KBM-7 (cell line): ENCODE measurements around the gene RMDN2.
A peak's percentile ranks its signal among the peaks of the same experiment; 100 is the strongest.

Experiments
- DNase-seq: peaks from one replicate; pipeline ENCODE4 v3.0.0-alpha.2; 2015
- in situ Hi-C: fragments of 300-500 bp; cut with MboI; formaldehyde crosslinking; loops from 2 replicates; pipeline ENCODE4 v1.14.3; 2020; ENCODE audit warnings: low sequenced_read_pairs, low pct_unique_long_range_greater_than_20kb, mixed read lengths

The RMDN2 gene, protein sequence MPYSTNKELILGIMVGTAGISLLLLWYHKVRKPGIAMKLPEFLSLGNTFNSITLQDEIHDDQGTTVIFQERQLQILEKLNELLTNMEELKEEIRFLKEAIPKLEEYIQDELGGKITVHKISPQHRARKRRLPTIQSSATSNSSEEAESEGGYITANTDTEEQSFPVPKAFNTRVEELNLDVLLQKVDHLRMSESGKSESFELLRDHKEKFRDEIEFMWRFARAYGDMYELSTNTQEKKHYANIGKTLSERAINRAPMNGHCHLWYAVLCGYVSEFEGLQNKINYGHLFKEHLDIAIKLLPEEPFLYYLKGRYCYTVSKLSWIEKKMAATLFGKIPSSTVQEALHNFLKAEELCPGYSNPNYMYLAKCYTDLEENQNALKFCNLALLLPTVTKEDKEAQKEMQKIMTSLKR

GRCh38 chr2:37925063-37925897 is at the start of gene RMDN2:
RMDN2 (plus strand) TSS chr2:37925287; CDS start chr2:37929278, 3,991 bp downstream.
- DNase-seq, result peak; percentile 89
- in situ Hi-C loops, result no loop called here

DNA sequence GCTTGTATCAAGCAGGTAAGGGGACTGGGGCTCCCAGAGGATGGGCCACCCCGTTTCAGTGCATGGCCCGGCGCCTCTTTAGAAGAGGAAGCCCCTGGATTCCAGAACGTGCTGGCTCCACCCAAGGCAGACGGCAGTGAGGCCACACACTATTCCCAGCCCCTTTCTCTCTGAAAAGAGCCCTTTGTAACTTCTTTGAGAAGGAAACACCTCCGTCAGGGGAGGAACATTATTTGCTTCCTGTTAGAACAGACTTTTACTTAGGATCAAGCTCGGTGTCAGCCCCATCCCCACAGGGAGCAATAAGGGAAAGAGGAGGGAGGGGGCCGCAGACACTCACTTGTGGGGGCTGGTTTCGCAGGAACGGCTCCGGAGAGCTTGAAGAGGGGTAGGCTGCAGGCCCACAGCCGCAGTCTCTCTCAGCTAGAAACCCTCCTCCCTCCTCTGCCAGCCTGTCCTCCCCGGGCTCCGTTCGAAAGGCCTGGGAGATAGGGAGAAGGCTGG is 49.6 kb upstream of the RMDN2 start:
- in situ Hi-C loops, result no loop called here
- DNase-seq, result no peak

- DNase-seq, result no peak
- in situ Hi-C loops, result no loop called here
These were observed 48.9 kb upstream of the RMDN2 start for GRCh38 chr2:37876227-37876626.

DNA sequence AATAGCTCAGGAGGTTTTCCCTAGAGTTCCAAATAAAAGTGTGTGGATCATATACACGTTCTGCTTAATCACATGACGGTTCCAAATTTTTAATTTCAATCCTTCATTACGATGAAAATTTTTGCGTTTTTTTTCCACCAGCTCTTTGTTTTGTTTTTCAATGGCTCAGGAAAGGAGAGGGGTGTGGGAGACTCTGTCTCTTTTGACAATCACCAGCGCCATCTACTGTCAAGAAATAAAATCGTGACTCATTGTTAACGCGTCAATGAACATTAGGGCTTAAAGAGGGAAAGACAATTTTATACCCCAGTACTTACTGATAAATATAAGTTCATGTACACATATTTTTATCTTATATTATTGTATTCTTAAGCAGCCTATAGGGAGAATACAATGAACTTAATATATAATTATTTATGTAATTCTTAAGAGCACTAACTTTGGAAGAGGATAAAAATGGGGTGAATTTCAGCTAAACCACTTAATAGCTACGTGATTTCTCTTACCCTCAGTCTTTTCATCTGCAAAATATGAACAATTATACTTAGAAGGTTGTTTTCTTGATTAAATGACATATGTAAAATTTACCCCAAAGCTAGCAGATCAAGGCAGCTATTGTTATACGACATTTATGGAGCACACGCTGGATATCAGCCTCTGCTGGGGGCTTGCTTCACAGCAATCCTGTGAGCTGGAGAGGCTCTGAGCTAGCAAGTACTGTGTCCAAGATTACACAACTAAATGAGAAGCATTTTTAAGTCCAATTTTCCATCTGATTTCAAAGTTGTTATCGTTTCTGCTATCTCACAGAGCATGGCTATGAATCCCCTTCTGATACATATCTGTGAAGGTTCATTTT is 47.4 kb upstream of the RMDN2 start:
- in situ Hi-C loops, result no loop called here
- DNase-seq, result peak; percentile 73

DNA sequence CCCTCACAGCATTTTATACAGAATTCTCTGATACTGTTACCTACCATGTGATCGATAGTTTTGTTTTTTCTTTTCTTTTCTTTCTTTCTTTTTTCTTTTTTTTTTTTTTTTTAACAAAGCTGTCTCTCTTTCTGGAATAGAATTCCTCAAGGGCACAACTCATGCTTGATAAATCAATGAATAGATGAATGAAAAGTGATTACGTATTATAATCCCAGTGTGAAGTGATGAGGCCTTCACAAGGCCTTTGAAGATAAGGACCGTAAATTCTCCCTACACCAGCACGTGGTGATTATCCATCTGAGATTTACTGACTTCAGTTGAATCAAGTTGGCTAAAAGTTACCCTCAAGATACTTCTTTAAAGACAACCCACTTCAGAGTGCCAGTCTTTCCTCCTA is 46.6 kb upstream of the RMDN2 start:
- in situ Hi-C loops, result no loop called here
- no peak for DNase-seq

- in situ Hi-C loops, result no loop called here
- peak; percentile 38 for DNase-seq
These were observed 44.5 kb upstream of the RMDN2 start for GRCh38 chr2:37880551-37880950.

DNA sequence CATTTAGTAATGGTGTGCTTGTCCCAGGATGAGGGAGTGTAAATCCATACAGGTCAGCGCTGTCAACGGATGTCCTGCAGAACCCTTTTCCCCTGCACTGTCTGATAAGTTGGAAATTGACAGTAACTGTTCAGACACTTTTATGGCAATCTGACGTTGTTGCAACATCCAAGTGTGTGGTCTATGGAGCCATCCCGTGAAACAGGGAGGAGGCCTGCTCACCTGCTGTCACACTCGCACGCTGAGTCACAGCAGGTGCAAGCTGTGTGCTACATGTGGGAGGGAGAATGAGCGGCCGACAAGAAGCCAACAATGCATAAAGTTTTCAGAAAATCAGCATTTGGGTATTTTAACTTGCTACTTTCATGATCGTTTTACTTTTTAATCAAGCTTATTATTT is 43.7 kb upstream of the RMDN2 start:
- in situ Hi-C loops, result no loop called here
- no peak for DNase-seq

- in situ Hi-C loops, result no loop called here
- DNase-seq, result no peak
These were observed 43.1 kb upstream of the RMDN2 start for GRCh38 chr2:37882036-37882435.

- no peak for DNase-seq
- in situ Hi-C loops, result no loop called here
These were observed 41.6 kb upstream of the RMDN2 start for GRCh38 chr2:37883518-37883917.

DNA sequence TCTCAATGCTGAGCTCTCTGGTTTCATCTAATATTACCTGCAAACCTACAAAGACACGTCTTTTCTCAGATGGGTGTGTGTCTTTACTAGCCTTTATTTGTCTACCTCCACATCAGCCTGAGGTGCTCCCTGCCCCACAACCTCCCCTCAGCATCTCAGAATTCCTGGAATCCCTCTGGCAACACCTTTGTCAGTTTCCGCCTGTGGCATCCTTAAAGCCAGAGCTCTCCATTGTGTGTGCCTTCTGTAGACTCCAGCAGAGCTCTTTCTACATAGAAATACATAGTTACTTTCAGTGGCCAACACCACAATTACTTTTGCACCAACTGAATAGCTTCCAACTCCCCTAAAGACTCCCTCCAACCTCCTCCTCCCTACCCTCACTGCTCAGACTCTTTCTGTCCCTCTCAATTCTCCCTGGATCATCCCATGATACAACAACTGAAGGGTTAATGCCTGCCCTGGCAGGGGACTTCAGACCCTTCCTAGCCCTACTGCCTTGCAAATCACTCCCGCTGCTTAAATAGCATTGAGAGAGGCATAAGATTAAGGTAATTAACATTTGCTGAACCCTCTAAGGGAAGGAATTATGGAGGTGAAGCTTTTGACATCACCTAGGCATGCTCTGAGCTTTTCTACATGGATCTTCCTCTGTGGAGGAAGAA is 39.6 kb upstream of the RMDN2 start:
- no peak for DNase-seq
- in situ Hi-C loops, result no loop called here

DNA sequence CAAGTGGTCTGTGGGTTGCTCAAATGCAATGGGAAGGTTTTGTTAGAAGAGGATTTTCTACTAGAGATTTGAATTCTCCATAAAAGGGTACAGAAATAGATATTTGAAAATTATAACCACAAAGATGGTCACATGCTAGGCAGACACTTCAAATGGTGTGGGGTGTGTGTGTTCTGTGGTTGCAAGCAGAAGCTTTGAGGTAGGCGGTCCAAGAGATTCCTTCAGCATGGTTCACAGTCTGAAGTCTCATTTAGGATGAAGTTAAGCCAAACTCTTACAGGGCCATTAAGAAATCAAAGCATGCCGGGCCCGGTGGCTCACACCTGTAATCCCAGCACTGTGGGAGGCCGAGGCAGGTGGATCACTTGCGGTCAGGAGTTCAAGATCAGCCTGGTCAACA is 38.3 kb upstream of the RMDN2 start:
- no peak for DNase-seq
- in situ Hi-C loops, result no loop called here

DNA sequence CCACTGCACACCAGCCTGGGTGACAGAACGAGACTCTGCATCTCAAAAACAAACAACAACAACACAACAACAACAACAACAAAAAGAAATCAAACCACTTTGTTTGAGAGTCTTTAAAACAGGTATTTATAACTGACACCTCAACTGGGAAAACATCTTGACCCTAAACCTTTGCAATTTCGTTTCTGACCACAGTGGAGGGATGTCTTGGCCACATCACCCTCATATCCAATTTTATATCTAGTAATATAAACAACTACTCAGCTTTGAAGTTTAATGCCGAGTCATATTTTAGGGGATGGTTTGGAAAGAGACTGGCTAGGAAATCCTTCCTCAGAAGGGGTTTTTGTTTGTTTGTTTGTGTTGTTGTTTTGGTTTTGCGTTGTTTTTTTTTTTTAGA is 37.8 kb upstream of the RMDN2 start:
- no peak for DNase-seq
- in situ Hi-C loops, result no loop called here

DNA sequence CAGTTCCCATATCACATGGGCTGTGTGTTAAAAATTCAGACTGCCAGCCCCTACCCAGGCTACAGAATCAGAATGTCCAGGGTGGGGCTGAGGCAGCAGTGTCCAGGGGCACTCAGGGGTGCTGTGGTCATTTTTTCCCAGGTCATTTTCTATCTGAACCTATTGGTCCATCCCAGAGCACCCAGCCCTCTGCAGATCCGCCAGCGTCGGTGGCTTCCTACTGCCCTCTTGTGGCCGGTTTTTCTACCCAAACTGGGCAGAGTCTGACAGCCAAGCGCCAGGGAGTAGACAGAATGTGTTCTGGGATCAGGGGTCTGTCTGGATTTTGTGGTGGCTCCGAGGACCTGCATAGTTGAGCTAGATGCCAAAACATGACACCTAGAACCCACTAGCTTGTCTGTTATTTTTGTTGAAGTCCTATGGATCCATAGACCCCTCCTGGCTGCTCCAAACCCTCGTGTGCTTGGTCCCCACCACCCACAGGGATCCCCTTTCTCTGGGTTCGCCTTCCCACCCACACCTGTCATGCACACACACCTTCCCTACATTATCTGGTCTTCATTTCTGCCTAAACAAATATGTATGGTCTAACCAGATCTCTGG is 34.1 kb upstream of the RMDN2 start:
- peak; percentile 70 for DNase-seq
- in situ Hi-C loops, result no loop called here

- in situ Hi-C loops, result no loop called here
These were observed 33.1 kb upstream of the RMDN2 start for GRCh38 chr2:37891846-37892435.

DNA sequence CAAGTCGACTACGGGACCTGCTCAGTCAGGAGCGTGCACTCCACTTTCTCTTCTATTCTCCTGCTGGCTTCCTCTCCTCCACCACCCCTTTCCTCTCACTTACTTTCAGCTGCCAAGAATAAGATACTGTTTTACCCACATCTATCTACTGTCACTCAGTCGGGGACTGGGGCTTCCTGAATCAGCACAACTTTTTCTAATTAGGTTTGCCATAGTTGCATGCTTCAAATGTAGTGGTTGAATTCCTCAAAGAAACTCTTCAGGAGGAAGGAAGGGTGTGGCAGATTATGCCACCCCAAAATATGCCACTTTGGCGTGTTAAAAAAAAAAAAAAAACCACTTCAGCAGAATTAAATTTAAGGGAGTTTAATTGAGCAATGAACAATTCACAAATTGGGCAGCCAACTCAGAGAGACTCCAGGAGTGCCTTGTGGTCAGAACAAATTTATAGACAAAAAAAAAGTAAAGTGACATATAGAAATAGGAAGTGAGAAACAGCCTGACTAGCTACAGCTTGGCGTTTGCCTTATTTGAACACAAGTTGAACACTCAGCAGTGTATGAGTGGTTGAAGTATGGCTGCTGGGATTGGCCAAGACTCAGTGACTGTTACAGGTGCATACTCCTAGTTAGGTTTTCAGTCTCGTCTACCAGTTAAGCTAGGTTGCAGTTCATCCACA is 32.5 kb upstream of the RMDN2 start:
- peak; percentile 84 for DNase-seq
- in situ Hi-C loops, result no loop called here

More at GRCh38 chr2:37891846-37892435, 33.1 kb upstream of the RMDN2 start:
- no peak for DNase-seq

GRCh38 chr2:37893327-37893726 is 31.8 kb upstream of the RMDN2 start:
- in situ Hi-C loops, result no loop called here
- DNase-seq, result no peak

DNA sequence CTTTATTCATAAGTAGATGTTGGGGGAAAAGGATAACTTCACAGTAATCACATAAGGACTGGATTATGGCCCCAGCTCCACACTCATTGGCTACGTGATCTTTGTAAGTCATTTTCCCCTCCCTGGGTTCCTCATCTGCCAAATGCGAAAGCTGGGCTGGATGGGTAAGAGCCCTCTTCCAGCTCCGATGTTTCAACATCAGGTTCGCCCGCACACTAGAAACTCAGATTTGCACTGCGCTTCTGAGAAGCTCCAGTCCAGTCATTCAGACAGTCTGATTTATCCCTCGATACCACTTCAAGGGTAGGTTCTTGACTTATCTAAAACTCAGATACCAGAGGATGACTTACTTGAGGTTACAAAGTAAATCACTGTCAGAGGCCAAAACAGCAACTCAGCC is 31.0 kb upstream of the RMDN2 start:
- no peak for DNase-seq
- in situ Hi-C loops, result no loop called here

GRCh38 chr2:37894601-37895000 is 30.5 kb upstream of the RMDN2 start:
- in situ Hi-C loops, result no loop called here
- no peak for DNase-seq
